Hindlimb muscle (tissue), 1 donor: Measurements from ENCODE around the gene PLEKHM1. TPM values are rescaled to one million over a fixed set of nuclear protein-coding genes. Genes with fewer than 3 reads are reported as not detected.
"Not testable (repeated sequence)": the region's sequence is repeated elsewhere in the genome, so short reads cannot be mapped to it uniquely, and the experiment has no call there.

Experiments used
- DNase-seq: peaks from one replicate; pipeline ENCODE4 v3.0.0-alpha.2; 2013
- polyA plus RNA-seq: library from polyadenylated mRNA; unstranded; fragments of 120-200 nt; gene quantifications from one replicate; pipeline ENCODE4 v1.2.1, GENCODE V29; 2013; ENCODE audit not compliant: insufficient read length

PLEKHM1 gene
- polyA plus RNA-seq, 1 donor = 13.3 TPM

- not testable (repeated sequence) for DNase-seq
Observed at GRCh38 chr17:45461524-45462327, 28.8 kb downstream of the PLEKHM1 start.

- DNase-seq = not testable (repeated sequence)
Observed at GRCh38 chr17:45460422-45460821, 30.1 kb downstream of the PLEKHM1 start.

DNA sequence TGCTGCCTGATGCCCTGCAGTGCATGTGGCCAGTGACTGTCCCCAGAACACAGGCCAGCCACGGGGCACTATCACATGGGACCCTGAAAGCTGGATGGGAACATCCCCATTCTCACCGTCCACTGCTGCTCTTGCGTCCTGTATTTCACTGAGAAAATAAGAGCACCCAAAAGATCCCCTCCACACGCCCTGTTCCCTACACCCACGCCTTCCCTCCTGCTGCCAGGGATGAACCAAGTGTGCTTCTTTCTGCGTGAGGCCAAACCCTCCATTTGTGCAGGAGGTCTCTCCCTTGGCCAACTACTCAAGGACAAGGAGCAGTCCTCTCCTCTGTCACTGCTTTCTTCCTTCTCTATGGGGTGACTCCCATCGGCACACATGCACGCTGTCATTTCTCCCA, 36.2 kb downstream of the PLEKHM1 start:
- not testable (repeated sequence) for DNase-seq

DNA sequence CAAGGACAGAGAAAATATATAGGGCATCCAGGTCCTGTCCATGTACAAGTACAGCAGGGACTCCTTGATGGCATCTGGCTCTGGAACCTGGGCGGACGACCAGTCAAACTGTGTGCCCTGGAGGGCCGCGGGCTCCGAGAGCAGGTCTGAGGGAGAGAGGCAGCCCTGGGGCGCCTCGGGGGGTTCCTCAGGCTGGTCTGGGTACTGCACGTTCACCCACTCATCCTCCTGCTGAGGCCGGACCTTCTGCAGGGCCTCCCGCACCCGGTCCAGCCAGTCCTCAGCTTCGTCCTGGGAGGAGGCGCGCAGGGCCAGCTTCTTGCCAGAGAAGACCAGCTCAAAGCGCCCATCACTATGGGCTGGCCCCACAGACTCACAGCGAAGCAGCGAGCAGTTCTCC, 36.8 kb downstream of the PLEKHM1 start:
- not testable (repeated sequence) for DNase-seq

DNA sequence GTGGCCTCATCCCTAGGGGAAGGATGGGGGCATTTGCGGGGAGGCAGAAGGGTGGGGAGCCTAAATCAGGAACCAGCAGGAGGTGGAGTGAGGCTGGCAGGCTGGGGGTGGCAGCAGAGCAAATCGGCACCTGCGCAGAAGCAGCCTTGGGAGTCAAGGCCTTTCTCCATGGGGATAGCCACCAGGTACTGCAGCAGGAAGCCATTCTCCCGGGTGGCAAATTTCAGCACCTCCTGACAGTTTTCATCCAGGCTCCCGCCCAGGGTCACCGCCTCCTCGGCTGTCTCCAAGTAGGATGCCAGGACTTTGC, 37.3 kb downstream of the PLEKHM1 start:
- not testable (repeated sequence) for DNase-seq

DNA sequence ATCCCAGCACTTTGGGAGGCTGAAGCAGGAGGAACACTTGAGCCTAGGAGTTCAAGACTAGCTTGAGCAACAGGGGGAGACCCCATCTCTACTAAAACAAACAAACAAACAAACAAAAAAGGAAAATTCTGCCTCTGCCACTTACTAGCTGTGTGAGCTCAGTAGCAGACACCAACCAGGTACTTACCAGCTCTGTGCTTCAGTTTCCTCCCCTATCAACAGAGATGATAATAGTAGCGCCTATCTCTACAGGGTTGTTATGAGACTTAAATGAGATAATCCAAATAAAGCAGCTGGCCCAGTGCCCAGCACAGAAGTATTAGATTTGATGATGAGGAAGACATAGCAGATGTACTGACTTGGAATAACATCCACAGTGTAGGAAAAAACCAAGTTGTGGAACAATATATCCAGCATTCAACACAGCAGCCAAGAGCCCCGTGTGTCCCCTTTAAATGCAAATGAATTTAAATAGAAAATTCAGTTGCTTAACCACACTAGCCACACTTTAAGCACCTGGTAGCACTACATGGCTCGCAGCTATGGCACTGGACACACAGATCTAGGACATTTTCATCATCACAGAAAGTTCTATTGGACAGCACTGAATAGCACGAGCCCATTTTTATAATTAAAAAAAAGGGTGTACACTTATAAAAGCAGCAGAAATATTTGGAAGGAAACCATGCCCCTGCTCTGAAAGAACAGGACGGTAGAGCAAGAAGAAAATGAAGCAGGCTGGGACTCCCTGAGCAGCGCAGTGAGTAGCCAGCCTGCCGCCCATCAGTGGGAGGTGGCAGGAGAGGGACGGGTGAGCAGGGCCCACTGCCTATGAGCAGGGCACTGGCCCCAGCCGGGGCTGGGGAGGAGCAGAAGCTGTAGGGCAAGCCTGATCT, 37.9 kb downstream of the PLEKHM1 start:
- not testable (repeated sequence) for DNase-seq

GRCh38 chr17:45451660-45452059, 38.9 kb downstream of the PLEKHM1 start:
- DNase-seq = not testable (repeated sequence)

GRCh38 chr17:45451131-45451530, 39.4 kb downstream of the PLEKHM1 start:
- DNase-seq = no peak

- DNase-seq = not testable (repeated sequence)
Observed at GRCh38 chr17:45449708-45450329, 40.7 kb downstream of the PLEKHM1 start.

DNA sequence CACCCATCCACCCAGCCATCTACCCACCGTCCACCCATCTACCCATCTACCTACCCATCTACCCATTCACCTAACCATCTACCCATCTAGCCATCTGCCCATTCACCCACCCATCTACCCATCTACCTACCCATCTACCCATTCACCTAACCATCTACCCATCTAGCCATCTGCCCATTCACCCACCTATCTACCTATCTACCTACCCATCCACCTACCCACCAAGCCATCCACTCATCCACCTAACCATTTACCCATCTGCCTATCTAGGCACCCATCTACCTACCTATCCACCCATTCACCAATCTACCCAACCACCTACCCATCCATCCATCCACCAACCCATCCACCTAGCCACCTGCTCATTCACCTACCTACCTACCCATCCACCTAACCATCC, 41.3 kb downstream of the PLEKHM1 start:
- DNase-seq = not testable (repeated sequence)

DNA sequence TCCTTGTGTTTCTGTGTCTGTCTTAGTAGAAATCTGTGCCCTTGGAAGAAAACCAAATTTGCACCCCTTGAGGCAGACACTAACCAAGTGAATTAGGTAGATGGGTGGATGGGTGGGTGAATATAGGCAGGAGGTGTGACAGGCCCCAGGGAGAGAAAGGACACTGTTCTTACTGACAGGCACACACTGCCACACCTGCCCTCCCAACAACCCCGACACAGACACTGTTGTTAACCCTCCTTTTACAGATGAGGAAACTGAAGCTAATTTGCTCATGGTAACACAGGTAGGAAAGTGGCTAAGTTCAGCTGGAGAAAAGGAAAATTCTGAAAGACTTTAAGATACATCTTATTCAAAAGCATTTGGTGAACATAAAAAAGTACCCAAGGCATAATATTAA, 42.0 kb downstream of the PLEKHM1 start:
- DNase-seq = not testable (repeated sequence)

GRCh38 chr17:45448066-45448465, 42.5 kb downstream of the PLEKHM1 start:
- DNase-seq = not testable (repeated sequence)

DNA sequence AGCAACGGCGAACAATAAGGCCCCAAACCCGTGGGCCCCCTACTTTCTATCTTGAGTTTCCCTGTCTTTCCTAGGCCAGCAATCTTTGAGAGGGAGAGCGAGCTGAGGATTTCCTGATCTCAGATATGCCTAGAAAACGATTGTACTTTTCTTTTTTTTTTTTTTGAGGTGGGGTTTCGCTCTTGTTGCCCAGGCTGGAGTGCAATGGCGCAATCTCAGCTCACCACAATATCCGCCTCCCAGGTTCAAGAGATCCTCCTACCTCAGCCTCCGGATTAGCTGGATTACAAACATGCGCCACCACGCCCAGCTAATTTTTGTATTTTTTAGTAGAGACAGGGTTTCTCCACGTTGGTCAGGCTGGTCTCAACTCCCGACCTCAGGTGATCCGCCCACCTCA, 42.9 kb downstream of the PLEKHM1 start:
- not testable (repeated sequence) for DNase-seq

DNA sequence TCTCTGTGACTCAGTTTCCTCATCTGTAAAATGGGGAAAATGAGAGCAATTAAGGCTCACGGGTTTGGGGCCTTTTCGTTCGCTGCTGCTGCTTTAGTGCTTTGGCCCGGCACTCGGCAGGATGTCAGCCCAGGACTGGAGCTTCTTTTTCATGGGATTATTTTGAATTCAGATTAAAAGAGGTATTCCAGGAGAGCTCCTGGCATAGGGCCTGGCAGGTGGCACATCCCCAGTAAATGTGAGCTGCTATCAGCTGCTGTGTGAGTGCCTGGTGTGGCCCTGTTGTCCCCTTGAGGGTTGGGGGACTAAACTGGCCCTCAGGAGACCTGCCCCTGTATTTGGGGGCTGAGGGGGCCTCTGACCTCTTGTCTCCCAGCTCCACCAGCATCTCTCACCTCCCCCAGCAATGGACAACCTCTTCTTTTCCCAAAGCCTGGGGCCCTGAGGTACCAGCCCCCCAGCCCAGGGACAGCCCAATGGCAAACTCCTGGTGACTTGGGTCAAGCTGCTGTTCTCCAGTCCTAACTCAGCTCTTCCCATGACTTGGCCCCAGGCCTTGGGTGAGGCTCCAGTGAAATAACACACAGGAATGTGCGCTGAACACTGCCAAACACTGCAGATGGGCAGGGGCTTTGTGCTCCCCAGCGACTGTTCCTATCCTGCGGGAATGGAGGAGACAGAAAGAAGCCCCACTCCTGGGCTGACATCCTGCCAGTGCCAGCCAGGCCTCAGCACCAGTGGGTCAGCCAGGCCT, 43.5 kb downstream of the PLEKHM1 start:
- not testable (repeated sequence) for DNase-seq

DNA sequence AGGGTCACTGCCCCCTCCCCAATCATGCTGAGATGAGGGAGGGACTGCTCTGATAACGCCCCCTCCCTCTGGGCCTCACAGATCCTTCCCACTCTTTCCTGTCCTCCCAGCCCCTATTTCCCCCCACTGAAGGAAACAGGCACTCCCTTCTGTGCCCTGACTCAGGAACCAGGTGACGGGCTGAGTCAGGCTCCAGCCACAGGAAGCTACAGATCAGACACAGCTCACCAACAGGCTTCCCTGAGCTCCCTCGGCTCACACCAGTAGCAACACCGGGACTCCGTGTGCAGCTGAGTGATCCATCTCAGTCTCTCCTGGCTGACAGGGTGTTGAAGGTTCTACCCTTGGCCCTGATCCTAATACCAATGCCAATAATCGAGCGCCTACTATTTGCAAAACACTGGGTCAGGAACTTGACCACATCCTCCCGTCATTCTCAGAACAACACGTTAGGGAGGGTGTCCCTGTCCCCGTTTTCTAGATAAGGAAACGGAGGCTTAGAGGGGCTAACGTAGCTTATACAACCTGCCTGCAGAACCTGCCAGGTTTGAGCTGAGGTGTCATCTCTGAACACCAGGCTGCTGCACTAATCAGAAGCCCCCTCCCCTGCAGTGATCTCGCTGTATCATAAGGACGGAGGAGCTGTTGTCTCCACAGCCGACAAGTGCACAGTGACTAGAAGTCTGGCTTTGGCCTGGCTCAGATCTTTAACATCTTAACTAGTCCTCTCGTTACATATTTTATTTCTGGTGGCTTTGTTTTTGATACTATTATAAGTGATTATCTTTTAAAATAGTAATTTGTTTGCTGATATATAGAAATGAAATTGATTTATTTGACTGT, 44.4 kb downstream of the PLEKHM1 start:
- not testable (repeated sequence) for DNase-seq

DNA sequence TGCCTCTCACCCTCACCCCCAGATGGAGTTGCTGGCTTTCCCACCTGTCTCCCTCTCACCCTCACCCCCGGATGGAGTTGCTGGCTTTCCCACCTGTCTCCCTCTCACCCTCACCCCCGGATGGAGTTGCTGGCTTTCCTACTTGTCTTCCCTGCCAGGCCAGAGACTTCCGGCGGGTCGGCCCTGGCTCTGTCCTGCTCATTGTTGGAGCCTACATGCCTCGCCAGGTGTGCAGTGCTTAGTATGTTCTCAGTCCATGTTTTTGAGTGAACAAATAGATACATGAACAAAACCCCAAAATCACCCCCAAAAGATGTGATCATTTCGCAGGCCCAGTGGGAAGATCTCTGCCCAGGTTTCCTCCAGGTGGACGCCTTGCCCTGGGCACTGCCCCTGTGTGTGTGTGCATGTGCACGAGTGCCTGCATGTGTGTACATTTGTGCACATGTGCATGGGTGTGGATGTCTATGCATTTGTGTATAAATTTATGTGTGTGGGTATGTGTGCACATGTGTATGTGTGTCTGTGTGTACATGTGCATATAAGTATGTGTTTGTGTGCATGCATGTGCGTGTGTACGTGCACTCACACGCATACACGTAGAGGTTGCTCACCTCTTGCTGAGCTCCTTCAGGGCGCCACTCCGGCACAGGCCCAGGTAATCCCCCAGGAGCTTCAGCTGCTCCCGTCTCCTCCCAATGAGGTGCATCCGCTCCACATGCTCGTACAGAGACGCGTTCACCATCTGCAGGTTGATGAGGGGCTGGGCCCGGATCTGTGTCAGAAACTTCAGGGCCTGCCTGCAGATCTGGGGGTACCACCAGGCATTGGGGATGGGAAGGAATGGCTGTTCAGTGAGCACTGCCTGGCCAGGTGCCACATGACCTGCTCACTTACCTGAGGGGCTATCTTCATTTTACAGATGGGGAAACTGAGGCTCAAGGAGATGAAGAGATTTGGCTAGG, 45.4 kb downstream of the PLEKHM1 start:
- not testable (repeated sequence) for DNase-seq

DNA sequence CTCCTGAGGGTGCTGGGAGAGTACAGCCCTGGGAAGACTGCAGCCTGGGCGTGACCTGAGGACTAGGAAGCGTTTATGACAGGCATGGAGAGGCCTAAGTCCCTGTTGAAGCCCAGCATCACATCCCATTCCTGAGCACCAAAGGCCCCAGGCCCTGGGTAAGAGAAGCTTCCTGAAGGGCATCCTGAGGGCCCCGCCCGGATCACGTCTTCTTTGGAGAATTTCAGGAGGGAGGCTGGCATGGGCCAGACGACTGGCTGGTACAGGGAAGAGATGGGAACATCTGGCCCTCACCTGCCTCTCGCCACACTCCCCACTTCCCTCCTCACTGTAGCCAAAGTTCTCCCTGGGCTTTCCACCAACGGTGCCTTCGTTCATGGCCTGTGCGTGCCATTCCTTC, 46.2 kb downstream of the PLEKHM1 start:
- DNase-seq = not testable (repeated sequence)

- DNase-seq = not testable (repeated sequence)
Observed at GRCh38 chr17:45443371-45444260, 46.9 kb downstream of the PLEKHM1 start.
